ENCODE results near the gene RAB37. TPM values are rescaled to one million over a fixed set of nuclear protein-coding genes. Genes with fewer than 3 reads are reported as not detected.

The RAB37 gene
- total and polyA plus RNA-seq, 2 of the 8 experiments (the other 6 are each of a cell fraction or from before 2014, with no cell fraction given): 5.5 to 6.1 TPM

- H3K4me2 ChIP-seq (ENCODE audit: insufficient read depth in 1 of 2, low read depth in 2 of 2, low read length in 2 of 2): no peak overlapping the region
- no peak overlapping the region for H3K14ac ChIP-seq (ENCODE audit: insufficient read length)
- H3K27me3 ChIP-seq (replicated peaks in 1 of 4; ENCODE audit: control insufficient read depth in 3 of 4, extremely low read depth in 1 of 4, insufficient read depth in 3 of 4, low read length in 3 of 4): peaks cover 0 to 2% (median 0%) of the 10 kb centered on the region in 4 experiments; a peak in 1 of 7 replicates
- ChIA-PET CTCF (ENCODE audit: partially characterized antibody) (interaction anchor here (1.0 kb wide), 1 partner anchor 12 kb away, joined by 3 read pairs; no protein-coding TSS in a partner anchor), POLR2A (ENCODE audit: partially characterized antibody) (interaction anchor here (1.4 kb wide), 1 partner anchor 19 kb away, joined by 5 read pairs; no protein-coding TSS in a partner anchor)
- H3K36me3 ChIP-seq (ENCODE audit: control insufficient read depth in 2 of 4, insufficient read depth in 4 of 4, low read length in 3 of 4): no peaks in the 10 kb centered on the region
- H2AK5ac ChIP-seq (ENCODE audit: low read depth, low read length): peak overlapping the region; percentile 61; the same call in 1 of the 2 replicates
- no peak overlapping the region for H2BK12ac ChIP-seq (ENCODE audit: low read depth, low read length)
- H3K79me2 ChIP-seq (ENCODE audit: control insufficient read depth in 1 of 2, insufficient read depth in 2 of 2, low read length in 2 of 2): no peaks in the 10 kb centered on the region
- H3K79me1 ChIP-seq (ENCODE audit: low read depth, low read length): no peaks in the 10 kb centered on the region
- H4K8ac ChIP-seq (ENCODE audit: extremely low read depth, insufficient read depth, low read length): no peak overlapping the region
- 96% methylated on average over 2 of the region's 2 CpGs; no CpG with 5 or more reads in 1 of the 2 experiments for WGBS, 2 experiments (ENCODE audit: extremely low coverage in 1 of 2, insufficient coverage in 1 of 2, insufficient read length in 1 of 2, insufficient replicate concordance in 2 of 2, low coverage in 1 of 2, low lambda C conversion rate in 2 of 2, missing lambda C conversion rate in 1 of 2)
- DNase-seq (ENCODE audit: low read depth in 1 of 2, low spot score in 2 of 2) (no peak), FAIRE-seq (no peak)
- H3K9me3 ChIP-seq (ENCODE audit: insufficient read depth in 2 of 2, low read depth in 1 of 2, low read length in 1 of 2): no peaks in the 10 kb centered on the region
- H3K23me2 ChIP-seq (ENCODE audit: low read depth, low read length): no peaks in the 10 kb centered on the region
- no peak overlapping the region for H3K56ac ChIP-seq (replicated peaks; ENCODE audit: insufficient read length, low read depth, low read length)
- H3K4me1 ChIP-seq (replicated peaks in 1 of 4; ENCODE audit: control insufficient read depth in 3 of 4, insufficient read depth in 4 of 4, low read length in 3 of 4): no peaks in the 10 kb centered on the region
- H2BK15ac ChIP-seq (ENCODE audit: low read length): no peak overlapping the region
- H4K20me1 ChIP-seq (replicated peaks in 1 of 2; ENCODE audit: control insufficient read depth in 1 of 2, insufficient read depth in 2 of 2, low read length in 2 of 2): peaks cover 0 to 2% of the 10 kb centered on the region in 2 experiments
- TF ChIP-seq EP300 (IDR thresholded peaks at IDR 0.05; ENCODE audit: borderline replicate concordance in 1 of 2, low read depth in 2 of 2, low read length in 2 of 2) (no peak), KDM1A (IDR thresholded peaks at IDR 0.05; ENCODE audit: borderline replicate concordance, low read length) (no peak)
- no peak overlapping the region for H3K4me3 ChIP-seq (ENCODE audit: extremely low read depth in 1 of 4, insufficient read depth in 2 of 4, low read depth in 3 of 4, low read length in 4 of 4)
- H3K4ac ChIP-seq (replicated peaks; ENCODE audit: insufficient read length, low read depth, low read length): no peak overlapping the region
- no peak overlapping the region for H3K9ac ChIP-seq (replicated peaks in 1 of 4; ENCODE audit: extremely low read depth in 1 of 4, low read depth in 3 of 4, low read length in 3 of 4)
- no peak overlapping the region; the same call in 1 of the 2 replicates for H2AFZ ChIP-seq (ENCODE audit: low read length)
- H2BK5ac ChIP-seq (ENCODE audit: low read depth, low read length): no peak overlapping the region; the same call in 1 of the 2 replicates
- H4K91ac ChIP-seq (replicated peaks; ENCODE audit: insufficient read length, low read length): no peak overlapping the region
- no peak overlapping the region for H2BK120ac ChIP-seq (replicated peaks; ENCODE audit: low read depth, low read length)
- no peak overlapping the region for H3K23ac ChIP-seq (ENCODE audit: insufficient read length)
- H4K5ac ChIP-seq (ENCODE audit: insufficient read length, low read depth, low read length): no peak overlapping the region
- H2BK20ac ChIP-seq (ENCODE audit: low read length): no peak overlapping the region
- H3K27ac ChIP-seq (ENCODE audit: low read depth, low read length): no peak overlapping the region
- H3K18ac ChIP-seq (ENCODE audit: extremely low read depth, low read length): no peak overlapping the region
Measured at GRCh38 chr17:74697515-74697914, 39.5 kb upstream of the RAB37 start.

All from H1 (cell line).